Transverse colon (tissue), 4 donors: ENCODE data around the gene STK17B. TPM values are rescaled to one million over a fixed set of nuclear protein-coding genes. Genes with fewer than 3 reads are reported as not detected.

ENCODE experiments used
- DNase-seq: peaks from one replicate; pipeline ENCODE4 v3.0.0-alpha.2; 2019
- H3K27ac ChIP-seq, 4 donors: fragments of 200-600 bp; sonication (generic); 2 replicates each; pipeline ENCODE4 v1.5.1; 2016 to 2018; ENCODE audit warnings: inconsistent platforms in 4 of 4
- H3K27me3 ChIP-seq: fragments of 200-600 bp; sonication (generic); 2 replicates; pipeline ENCODE4 v1.5.1; 2017; ENCODE audit warnings: inconsistent platforms
- H3K36me3 ChIP-seq, 4 donors: fragments of 200-600 bp; sonication (generic); 2 replicates each; pipeline ENCODE4 v1.5.1; 2017 to 2019; ENCODE audit warnings: inconsistent platforms in 4 of 4
- H3K4me1 ChIP-seq, 4 donors: fragments of 200-600 bp; sonication (generic); 2 replicates each; pipeline ENCODE4 v1.5.1; 2017 to 2020; ENCODE audit warnings: inconsistent platforms in 4 of 4
- H3K4me3 ChIP-seq, 4 donors: fragments of 200-600 bp; sonication (generic); 1 replicate in 1 of 4; 2 replicates in 3 of 4; pipeline versions ENCODE4 v1.5.1 to v1.6.1; 2017 to 2019; ENCODE audit warnings: inconsistent platforms in 4 of 4
- H3K9me3 ChIP-seq, 2 donors: fragments of 200-600 bp; sonication (generic); 2 replicates each; pipeline ENCODE4 v1.5.1; 2017 to 2019; ENCODE audit warnings: inconsistent platforms in 2 of 2
- EP300 ChIP-seq: sonication (generic); formaldehyde crosslinking; IDR thresholded peaks from one replicate; pipeline ENCODE4 v1.6.1; 2017; ENCODE audit warnings: antibody characterized with exemption, low read depth
- POLR2A ChIP-seq: fragments of 450-650 bp; IDR thresholded peaks from one replicate; pipeline ENCODE4 v1.6.1; 2016; ENCODE audit warnings: antibody characterized with exemption, mild to moderate bottlenecking, moderate library complexity
- POLR2AphosphoS5 ChIP-seq, 3 donors: sonication (generic); formaldehyde crosslinking; IDR thresholded peaks; one replicate each; pipeline ENCODE4 v1.6.1; 2016; ENCODE audit warnings: antibody characterized with exemption in 3 of 3
- WGBS, 2 donors: methylation state at CpG; one replicate each; pipeline ENCODE4 v1.1.5; 2018; ENCODE audit warnings: low coverage in 1 of 2; 5-methylcytosine and 5-hydroxymethylcytosine counted together
- in situ Hi-C, 4 donors: fragments of 200-750 bp; cut with MboI; loops; one replicate each; pipeline versions ENCODE4 v1.15.0 to v1.15.1; 2017; ENCODE audit warnings: low sequenced_read_pairs in 3 of 4, low pct_ligation_motif_present in 1 of 4, low pct_unique_long_range_greater_than_20kb in 1 of 4
- intact Hi-C: fragments of 100-400 bp; cut with DNase I; formaldehyde crosslinking; loops from one replicate; pipeline ENCODE4 v1.15.1; 2023; ENCODE audit warnings: low total_unique reads
- total RNA-seq, 4 donors: library from RNA; depleted of rRNA; stranded (reverse); fragments of >200 nt; gene quantifications; one replicate each; pipeline ENCODE4 v1.1.0, GENCODE V29; 2016
- TF ChIP-seq, protein P1 (sequence below), 5 experiments: fragments of 200-600 bp in 3 of 5; fragments of 450-650 bp in 2 of 5; sonication (generic) in 3 of 5; IDR thresholded peaks; 1 replicate in 2 of 5; 2 replicates in 3 of 5; pipeline ENCODE4 v1.5.1; 2016 to 2017; ENCODE audit warnings: antibody characterized with exemption in 5 of 5, inconsistent platforms in 3 of 5, mild to moderate bottlenecking in 2 of 5, moderate library complexity in 1 of 5

The STK17B gene
- total RNA-seq, 4 donors from 2014 or later: 16.7 to 80.3 (median 67.3) TPM

DNA sequence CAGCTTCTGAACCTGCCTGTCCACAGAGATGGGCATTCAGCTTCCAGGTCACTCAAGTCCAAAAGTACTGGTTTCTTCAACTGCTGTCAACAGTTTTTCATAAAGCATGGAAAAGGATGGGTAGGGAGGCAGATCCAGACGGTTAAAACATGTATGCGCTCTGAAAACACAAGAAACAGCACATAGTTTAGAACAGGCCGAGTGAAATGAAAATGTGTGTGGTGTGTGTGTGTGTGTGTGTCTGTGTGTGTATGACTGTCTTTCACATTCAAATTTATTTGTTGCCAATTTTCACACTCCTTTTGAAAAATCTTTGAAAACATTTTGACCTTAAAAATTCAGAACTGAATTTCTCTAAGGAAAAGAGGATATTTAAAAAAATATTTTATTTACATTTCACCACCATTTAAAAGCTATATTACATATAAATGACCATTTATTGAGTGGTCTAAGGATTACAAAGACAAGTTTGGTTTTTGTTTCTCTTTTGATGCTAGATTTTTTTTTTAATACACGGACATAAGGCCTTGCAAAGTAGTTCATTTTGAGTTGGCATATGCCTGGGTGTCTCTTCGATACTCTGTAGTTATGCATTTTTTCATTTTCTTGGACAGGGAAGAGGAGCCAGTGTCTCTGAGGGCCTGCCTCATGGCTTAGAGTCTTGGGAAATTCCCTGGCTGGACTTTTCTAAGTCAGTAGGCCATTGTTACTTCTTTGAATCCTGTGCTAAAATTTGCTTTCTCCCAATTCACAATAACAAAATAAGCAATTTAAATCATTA lies 30.0 kb upstream of the STK17B start:
- H3K27ac ChIP-seq: peak overlapping the region in 3 of 4 donors; percentile 15 to 41 (median 16)
- intact Hi-C loops (no loop called here), in situ Hi-C loops (no loop called here)
- no peaks in the 10 kb centered on the region for H3K36me3 ChIP-seq
- no peak for DNase-seq
- no peaks in the 10 kb centered on the region for H3K4me1 ChIP-seq
- no peak overlapping the region for H3K4me3 ChIP-seq
- H3K9me3 ChIP-seq: no peaks in the 10 kb centered on the region
- WGBS, 2 donors: 70 to 71% methylated on average over 5 of the region's 5 CpGs
- no peaks in the 10 kb centered on the region for H3K27me3 ChIP-seq
- TF ChIP-seq POLR2AphosphoS5 (IDR thresholded peaks at IDR 0.05): no peak
- no peak for TF ChIP-seq POLR2A
- TF ChIP-seq EP300: no peak
- TF ChIP-seq, protein P1, sequence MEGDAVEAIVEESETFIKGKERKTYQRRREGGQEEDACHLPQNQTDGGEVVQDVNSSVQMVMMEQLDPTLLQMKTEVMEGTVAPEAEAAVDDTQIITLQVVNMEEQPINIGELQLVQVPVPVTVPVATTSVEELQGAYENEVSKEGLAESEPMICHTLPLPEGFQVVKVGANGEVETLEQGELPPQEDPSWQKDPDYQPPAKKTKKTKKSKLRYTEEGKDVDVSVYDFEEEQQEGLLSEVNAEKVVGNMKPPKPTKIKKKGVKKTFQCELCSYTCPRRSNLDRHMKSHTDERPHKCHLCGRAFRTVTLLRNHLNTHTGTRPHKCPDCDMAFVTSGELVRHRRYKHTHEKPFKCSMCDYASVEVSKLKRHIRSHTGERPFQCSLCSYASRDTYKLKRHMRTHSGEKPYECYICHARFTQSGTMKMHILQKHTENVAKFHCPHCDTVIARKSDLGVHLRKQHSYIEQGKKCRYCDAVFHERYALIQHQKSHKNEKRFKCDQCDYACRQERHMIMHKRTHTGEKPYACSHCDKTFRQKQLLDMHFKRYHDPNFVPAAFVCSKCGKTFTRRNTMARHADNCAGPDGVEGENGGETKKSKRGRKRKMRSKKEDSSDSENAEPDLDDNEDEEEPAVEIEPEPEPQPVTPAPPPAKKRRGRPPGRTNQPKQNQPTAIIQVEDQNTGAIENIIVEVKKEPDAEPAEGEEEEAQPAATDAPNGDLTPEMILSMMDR (IDR thresholded peaks at IDR 0.05): no peak

DNA sequence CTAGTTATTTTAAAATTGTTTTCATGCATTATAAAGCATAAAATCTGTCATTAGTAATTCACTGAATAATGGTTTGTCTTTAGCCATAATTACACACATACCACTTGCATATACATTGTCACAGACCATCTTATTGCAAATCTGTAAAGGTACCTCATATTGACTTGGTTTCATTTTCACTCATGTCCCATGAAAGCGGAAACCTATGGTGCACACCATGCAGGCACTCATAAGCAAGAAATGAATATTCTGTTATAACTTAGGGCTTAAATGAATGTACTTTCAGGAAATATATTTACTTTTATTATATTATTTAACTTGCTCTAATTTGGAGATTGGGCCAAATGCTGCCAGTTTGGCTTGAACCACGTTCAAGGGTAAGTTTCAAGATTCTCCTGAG lies 29.2 kb upstream of the STK17B start:
- H3K4me3 ChIP-seq: no peak overlapping the region
- in situ Hi-C loops (no loop called here), intact Hi-C loops (no loop called here)
- 76 to 92% methylated on average over 2 of the region's 2 CpGs for WGBS, 2 donors
- H3K27me3 ChIP-seq: no peaks in the 10 kb centered on the region
- TF ChIP-seq POLR2A (no peak), EP300 (no peak), POLR2AphosphoS5 (IDR thresholded peaks at IDR 0.05) (no peak)
- TF ChIP-seq, protein P1 (IDR thresholded peaks at IDR 0.05): no peak
- DNase-seq: no peak
- H3K36me3 ChIP-seq: no peaks in the 10 kb centered on the region
- H3K27ac ChIP-seq: peak overlapping the region in 3 of 4 donors; percentile 15 to 41 (median 16)
- H3K4me1 ChIP-seq: no peaks in the 10 kb centered on the region
- no peaks in the 10 kb centered on the region for H3K9me3 ChIP-seq

DNA sequence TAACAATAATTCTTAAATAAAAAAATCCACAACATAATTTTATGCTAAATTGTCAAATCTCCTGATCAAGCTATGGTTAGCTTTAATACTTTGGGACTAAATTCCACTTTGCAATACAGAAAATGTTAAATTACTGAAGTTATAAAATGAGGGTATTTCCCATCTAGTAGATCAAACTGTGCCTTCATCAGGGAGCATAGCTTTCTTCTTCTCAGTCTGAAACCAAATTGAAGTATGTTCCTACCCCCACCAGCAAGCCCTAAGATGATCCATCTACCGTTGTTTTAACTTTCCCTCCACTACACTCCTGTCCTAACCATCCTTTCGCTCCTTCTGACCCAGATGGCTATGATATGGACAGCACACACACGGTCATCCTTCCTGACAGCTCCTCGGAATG lies 24.4 kb upstream of the STK17B start:
- 86 to 96% methylated on average over 4 of the region's 4 CpGs for WGBS, 2 donors

DNA sequence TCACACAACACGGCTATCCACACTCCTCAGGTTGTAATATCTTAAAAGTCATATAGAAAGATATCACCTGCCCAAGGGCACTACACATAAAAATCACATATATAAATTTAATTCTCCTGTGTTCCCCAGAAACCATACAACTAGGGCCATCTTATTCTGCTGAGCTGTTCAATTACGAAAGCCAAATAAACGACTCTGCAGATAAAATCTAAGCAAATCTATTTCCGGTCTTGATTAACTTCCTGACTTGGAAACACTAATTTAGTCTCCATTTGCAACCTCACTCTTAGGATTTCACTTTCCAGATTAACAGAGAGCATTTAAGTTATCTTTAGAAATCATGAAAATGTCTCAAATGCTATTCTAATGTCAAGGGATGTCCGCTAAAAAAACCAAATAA lies 23.9 kb upstream of the STK17B start:
- Histone ChIP-seq H3K27me3 (no peaks in the 10 kb centered on the region), H3K4me1 (no peaks in the 10 kb centered on the region), H3K9me3 (no peaks in the 10 kb centered on the region), H3K36me3 (no peaks in the 10 kb centered on the region), H3K4me3 (no peak overlapping the region), H3K27ac (no peak overlapping the region)
- 62 to 65% methylated on average over 4 to 5 of the region's 5 CpGs for WGBS, 2 donors
- intact Hi-C loops: no loop called here
- no peak for TF ChIP-seq POLR2AphosphoS5 (IDR thresholded peaks at IDR 0.05)
- TF ChIP-seq EP300: no peak
- TF ChIP-seq, protein P1 (IDR thresholded peaks at IDR 0.05): no peak
- no peak for TF ChIP-seq POLR2A
- in situ Hi-C loops: no loop called here
- DNase-seq: no peak

More for the DNA sequence above, 24.4 kb upstream of the STK17B start:
- no peak for DNase-seq
- Histone ChIP-seq H3K4me1 (no peaks in the 10 kb centered on the region), H3K9me3 (no peaks in the 10 kb centered on the region), H3K4me3 (no peak overlapping the region), H3K27me3 (no peaks in the 10 kb centered on the region), H3K27ac (no peak overlapping the region), H3K36me3 (no peaks in the 10 kb centered on the region)
- intact Hi-C loops (no loop called here), in situ Hi-C loops (no loop called here)
- TF ChIP-seq EP300 (no peak), POLR2A (no peak), POLR2AphosphoS5 (IDR thresholded peaks at IDR 0.05) (no peak)
- TF ChIP-seq, protein P1 (IDR thresholded peaks at IDR 0.05): no peak
